Renal pelvis (tissue), 4 donors: ENCODE data around the gene TMIE. TPM values are rescaled to one million over a fixed set of nuclear protein-coding genes. Genes with fewer than 3 reads are reported as not detected.
A peak's percentile ranks its signal among the peaks of the same experiment; 100 is the strongest.
"Not testable (repeated sequence)": the region's sequence is repeated elsewhere in the genome, so short reads cannot be mapped to it uniquely, and the experiment has no call there.

Experiments used
- DNase-seq: peaks from one replicate; pipeline ENCODE4 v3.0.0-alpha.2; 2013
- polyA plus RNA-seq, 3 donors: library from polyadenylated mRNA; unstranded; fragments of 120-200 nt; gene quantifications; one replicate each; pipeline ENCODE4 v1.2.1, GENCODE V29; 2013; ENCODE audit not compliant: insufficient read length in 3 of 3

Gene TMIE
- polyA plus RNA-seq, 3 donors = 0.90 to 1.3 (median 0.95) TPM

DNA sequence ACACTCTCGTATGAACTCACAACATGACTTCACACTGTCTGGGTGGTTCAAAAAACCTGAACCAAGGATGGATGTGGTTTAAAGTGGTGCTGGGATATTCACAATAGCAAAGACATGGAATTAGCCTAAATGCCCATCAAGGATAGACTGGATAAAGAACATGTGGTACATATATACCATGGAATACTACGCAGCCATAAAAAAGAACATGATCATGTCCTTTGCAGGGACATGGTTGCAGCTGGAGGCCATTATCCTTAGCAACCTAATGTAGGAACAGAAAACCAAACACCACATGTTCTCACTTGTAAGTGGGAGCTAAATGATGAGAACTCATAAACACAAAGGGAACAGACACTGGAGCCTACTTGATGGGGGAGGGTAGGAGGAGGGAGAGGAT is 19.8 kb downstream of the TMIE start:
- DNase-seq = no peak

DNA sequence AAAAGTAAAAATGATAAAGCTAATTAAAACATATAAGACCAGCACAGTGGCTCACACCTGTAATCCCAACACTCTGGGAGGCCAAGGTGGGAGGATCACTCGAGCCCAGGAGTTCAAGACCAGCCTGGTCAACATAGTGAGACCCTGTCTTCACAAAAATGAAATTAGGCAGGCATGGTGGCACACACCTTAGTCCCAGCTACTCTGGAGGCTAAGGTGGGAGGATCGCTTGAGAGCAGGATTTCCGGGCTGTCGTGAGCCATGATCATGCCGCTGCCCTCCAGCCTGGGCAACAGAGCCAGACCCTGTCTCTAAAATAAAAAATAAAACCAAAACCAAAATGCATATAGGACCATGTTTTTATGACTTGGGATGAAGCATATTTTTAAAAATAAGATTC is 21.3 kb downstream of the TMIE start:
- DNase-seq = no peak

DNA sequence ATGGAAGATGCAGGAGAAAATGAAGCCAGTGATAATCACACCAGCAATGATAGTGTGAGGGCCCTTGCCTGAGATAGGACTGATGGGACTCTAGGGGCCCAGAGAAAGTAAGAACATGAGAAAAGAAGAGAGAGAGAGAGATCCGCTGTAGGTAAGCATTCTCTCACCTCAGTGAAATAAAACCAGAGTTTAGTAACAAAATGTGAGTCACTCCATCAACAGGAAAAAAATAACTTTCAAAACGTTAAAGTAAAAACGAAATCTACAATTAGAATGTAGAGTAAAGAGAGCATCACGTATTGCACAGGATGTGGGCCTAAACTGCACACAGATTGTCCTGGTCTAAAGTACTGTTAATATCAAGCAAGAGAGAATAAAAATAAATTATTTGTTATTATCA is 23.2 kb downstream of the TMIE start:
- no peak for DNase-seq

DNA sequence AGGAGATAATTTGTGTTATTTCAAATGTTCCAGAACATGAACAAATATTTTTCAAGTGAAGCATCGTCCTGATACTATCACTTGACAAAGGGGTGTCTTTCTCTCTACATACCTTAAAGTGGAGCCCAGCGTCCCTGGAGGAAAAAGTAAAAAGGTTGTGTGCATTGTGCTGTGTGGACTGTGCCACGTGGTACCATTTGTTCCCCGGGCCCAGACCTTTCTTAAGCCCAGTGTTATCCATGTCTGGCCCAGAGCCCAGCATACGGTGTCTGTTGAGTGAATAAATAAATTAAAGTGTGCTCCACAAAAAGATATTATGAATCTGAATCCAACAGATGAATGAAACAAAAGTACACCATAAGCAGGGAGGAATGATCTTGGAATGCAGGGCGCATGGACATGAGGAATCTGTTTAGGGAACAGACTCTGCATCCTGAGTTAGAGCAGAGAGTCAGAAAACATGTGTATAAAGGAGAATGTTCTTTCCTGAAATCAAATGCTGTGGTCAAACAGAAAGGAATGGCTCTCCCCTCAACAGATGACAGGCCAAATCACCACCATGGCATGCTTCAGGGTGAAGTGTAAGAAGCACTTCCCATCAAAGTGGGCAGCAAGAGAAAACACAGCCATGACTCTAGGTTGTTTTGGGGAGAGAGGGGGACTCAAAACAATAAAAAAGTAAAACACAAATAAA is 24.6 kb downstream of the TMIE start:
- DNase-seq = no peak

GRCh38 chr3:46729038-46729437 is 27.8 kb downstream of the TMIE start:
- DNase-seq = no peak

DNA sequence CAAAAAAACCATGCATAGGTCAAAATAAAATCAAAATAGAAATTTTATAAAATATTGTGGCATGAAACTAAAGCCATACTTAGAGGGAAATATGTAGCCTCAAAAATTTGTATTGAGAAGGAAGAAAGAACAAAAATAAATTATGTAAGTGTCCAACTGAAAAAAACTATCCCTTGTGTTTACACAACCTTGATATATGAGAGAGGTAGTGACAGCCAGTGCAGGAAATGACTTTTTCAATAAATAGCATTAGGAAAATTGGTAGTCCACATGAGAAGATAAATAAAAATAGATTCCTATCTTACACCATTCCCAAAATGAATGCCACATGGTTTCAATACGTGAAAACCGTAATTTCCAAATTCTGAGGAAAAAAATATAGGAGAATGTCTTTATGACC is 29.6 kb downstream of the TMIE start:
- DNase-seq = no peak

DNA sequence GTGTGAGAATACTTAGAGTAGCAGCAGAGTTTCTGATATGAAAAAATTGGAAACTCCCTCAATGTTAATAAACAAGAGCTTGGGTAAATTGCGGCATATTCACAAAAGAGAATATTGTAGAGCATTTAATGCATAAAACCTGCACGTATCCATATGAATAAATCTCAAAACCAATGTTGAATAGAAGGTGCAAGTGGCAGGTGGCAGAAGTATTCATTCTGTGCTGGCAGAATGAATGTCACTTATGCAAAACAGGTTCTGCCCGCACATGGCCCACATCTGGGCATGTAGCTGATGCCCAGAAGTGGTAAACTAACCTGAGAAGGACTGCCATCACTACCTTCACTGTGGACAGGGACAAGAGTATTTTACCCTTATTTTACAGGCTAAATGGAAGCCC is 30.6 kb downstream of the TMIE start:
- no peak for DNase-seq

- no peak for DNase-seq
These were observed 32.0 kb downstream of the TMIE start for GRCh38 chr3:46733026-46733800.

- DNase-seq = no peak
These were observed 33.6 kb downstream of the TMIE start for GRCh38 chr3:46734773-46735172.

DNA sequence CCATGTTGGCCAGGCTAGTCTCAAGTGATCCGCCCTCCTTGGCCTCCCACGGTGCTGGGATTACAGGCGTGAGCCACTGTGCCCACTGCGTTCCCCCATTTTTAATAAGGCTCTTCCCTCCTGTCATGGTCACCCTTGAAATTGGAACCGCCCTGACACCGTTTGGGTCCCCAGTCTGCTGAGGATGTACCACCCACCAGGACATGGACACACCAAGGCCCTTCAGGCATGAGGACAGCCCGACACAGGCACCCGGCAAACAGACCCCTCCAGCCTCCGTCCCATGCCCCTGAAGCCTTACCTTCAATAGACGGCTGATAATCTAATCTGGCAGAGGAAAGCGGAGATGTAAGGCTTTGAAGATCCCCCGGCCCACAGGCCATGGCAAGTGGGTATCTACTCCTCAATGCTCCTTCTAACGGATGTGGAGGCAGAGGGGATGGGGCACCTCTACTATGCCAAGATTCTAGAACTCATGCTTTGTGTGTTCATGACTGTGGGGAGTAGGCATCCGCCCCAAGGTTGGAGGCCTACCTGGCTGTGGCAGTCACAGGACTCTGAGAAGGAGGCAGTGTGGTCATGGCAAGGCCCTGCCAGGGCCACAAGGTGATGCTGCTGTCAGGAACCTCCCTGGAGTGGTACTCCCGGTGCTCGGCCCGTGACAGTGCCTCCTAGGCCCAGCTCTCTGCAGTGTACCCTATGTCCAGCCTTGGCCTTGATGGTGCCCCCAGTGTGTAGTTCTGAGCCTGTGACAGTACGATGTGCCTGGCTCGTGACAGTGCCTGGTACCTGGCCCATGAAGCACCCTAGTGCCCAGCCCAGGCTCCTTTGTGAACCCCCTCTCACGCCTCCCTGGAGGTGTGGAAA is 35.0 kb downstream of the TMIE start:
- DNase-seq = no peak

DNA sequence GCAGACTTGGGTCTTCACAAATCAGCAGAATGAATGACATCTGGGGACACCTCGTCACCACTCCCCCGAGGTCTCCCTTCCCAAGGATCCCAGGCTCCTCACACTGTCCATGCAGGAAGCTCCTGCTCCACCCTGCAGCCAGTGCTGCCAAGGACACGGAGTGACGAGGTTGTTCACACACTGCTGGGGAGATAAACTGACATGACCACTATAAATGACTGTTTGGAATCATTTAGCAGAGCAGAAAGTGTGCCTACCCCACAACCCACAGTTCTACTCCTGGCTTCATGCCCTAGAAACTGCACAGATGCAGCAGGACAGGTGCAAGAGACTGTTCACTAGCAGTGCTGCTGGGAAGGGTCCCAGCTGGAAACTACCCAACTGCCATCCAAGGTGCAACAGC is 36.1 kb downstream of the TMIE start:
- DNase-seq = no peak

- not testable (repeated sequence) for DNase-seq
These were observed 38.4 kb downstream of the TMIE start for GRCh38 chr3:46739565-46739964.

DNA sequence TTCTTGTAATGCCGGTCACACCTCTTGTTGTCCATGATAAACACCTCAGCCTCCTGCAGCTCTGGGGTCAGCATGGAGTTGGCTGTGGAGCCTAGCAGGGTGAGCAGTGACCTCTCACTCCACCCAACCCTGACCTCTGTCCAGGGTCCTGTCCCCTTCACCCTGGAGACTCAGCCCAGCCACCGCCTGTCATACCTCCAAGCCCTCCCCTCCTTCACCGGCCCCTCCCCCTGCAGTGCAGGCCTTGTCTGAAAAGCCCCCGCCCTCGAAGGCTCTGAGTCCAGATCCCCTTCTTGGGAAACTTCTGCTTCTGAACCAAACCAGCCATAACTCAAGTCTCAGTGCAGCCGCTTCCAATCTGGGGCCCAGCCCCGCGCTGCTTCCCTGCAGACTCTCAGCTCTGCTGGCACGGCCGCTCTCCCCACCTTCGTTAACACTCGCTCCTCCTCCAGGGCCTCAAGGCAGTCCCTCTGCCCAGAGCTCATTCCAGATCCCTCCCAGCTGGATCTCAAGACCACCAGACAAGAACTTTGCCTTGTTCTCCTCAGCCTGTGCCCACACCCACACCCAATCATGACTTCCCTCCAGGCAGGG is 41.9 kb downstream of the TMIE start:
- peak; percentile 8 for DNase-seq

DNA sequence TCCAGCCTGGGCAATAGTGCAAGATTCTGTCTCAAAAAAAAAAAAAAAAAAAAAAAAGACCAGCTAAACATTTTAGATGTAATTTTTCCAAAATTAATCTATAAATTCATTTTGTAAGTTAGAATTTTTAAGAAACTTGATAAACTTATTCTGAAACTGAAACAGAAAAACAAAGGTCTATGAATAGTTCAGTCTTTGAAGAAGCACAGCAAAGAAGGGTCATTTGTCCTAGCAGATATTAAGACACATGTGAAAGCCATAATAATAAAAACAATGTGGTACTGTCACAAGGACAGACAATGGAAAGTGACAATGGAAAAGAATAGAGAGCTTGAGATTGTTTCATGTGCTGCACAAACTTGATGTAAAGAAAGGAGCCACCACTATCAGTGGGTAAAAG is 45.5 kb downstream of the TMIE start:
- no peak for DNase-seq

DNA sequence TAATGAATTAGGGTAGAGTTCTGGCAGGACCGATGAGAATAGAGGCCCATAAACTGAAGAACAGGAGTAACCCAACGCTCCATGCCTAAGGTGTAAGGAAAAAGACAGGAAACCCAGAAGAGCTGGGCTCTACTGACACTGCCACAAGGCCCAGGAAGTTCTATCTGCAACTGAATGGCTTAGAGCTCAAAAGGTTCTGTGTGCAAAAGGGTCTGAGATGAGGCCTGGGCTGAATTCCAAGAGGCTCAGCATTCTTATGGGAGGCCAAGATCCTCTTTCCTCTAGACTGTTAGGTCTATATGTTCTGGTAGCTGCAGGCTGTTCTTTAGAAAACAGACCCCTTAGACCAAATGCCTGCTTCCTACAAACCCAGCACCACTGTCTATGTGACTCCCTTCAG is 47.0 kb downstream of the TMIE start:
- no peak for DNase-seq

DNA sequence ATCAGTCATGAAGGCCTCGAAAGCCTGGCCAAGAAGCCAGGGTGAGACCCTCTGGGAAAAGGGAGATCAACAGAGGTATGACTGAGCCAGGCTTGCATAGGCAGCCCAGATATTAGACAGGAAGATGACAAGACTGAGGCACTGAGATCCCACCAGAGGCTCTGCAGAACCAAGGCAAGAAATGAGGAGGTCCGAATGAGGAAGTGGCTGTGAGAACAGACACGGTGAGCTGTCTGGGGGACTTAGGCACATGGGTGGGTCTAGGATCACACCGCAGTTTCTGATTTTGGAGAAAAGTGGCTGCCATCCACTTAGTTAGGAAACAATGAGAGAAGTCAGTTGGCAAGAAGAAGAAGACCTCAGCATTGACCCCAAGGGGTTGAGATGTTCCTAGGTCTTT is 47.9 kb downstream of the TMIE start:
- DNase-seq = no peak

GRCh38 chr3:46750555-46751038 is 49.4 kb downstream of the TMIE start:
- DNase-seq = no peak

GRCh38 chr3:46753127-46753526 is 51.9 kb downstream of the TMIE start:
- not testable (repeated sequence) for DNase-seq

DNA sequence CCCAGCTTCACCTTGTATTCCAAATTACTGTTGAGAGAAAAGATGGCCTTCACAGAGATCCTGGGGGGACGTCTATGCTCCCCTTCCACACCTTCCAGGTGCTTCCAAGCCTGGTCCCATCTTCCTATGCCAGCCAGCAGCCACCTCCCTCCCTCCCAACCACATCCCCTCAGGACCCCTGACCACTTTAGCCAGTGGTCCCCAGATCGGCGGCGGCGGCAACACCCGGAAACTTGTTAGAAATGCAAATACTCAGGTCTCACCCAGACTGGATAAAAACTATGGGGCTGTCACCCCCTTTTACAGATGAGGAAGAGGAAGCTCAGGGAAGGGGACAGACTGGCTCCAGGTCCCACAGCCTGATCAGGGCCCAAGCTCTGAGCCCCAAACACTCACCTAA is 54.5 kb downstream of the TMIE start:
- no peak for DNase-seq

DNA sequence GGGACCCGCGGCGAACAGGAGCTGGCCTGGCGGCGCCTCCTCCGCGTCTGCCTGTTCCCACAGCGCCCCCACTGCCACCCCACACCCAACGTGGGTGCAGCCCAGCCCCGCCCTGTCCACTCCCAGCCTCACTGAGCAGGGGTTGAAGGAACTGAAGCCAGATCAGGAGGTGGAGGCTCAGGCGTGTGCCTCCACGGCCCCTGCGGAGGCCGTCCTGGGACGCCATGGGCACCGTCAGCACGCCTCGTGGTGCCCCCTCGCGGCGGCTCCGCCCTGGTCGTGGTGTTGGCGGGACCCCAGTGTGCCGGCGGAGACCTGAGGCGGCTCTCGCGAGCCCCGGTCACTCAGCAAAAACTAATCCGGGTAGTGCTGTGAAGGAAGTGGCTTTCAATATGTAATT is 55.5 kb downstream of the TMIE start:
- no peak for DNase-seq

DNA sequence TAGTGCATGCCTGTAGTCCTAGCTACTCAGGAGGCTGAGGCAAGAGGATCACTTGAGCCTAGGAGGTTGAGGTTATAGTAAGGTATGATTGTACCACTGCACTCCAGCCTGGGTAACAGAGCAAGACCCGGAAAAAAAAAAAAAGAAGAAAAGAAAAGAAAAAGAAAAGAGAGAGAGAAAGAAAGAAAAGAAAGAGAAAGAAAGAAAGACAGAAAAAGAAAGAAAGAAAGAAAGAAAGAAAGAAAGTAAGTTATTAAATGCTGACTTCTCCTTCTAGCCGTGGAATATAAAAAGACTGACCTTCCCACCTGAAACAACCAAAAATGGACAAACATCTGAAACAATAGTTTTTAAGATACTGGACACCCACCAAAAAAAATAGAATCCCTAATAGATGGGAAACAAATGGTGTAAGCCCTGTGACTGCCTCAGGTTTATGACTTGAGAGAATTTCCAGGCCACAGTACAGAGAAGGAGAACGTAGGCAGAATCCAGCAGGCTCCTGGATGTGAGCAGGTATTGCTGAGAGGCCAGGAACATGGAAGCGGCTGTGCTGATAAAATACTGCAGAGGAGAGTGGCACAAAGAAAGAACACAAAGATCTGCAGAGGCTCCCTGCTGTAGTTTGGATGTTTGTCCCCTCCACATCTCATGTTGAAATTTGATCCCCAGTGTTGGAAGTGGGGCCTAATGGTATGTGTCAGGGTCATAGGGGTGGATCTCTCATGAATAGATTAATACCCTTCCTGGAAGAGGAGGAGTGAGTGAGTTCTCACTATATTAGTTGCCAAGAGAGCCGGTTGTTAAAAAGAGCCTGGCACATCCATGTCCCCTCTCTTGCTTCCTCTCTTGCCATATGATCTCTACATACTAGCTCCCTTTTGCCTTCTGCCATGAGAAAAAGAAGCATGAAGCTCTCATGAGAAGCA is 58.3 kb downstream of the TMIE start:
- peak; percentile 12 for DNase-seq
